ENCODE results near the gene ZNF816. TPM values are rescaled to one million over a fixed set of nuclear protein-coding genes. Genes with fewer than 3 reads are reported as not detected.
"Not testable (repeated sequence)": the region's sequence is repeated elsewhere in the genome, so short reads cannot be mapped to it uniquely, and the experiment has no call there.

Gene ZNF816
- total RNA-seq, 1 donor from 2014 or later: 4.7 TPM

- ATAC-seq (ENCODE audit: poor library complexity) (no peak), DNase-seq (no peak)
- intact Hi-C loops (cut with DNase I): no loop called here
Observed at GRCh38 chr19:52967772-52968171, 5.1 kb upstream of the ZNF816 start.

- DNase-seq (no peak), ATAC-seq (ENCODE audit: poor library complexity) (peak; percentile 54)
- intact Hi-C loops (cut with DNase I): no loop called here
Observed at GRCh38 chr19:52963247-52963618, 552 bp upstream of the ZNF816 start.

- DNase-seq: no peak
- intact Hi-C loops (cut with DNase I): no loop called here
- no peak for ATAC-seq (ENCODE audit: poor library complexity)
Observed at GRCh38 chr19:52961981-52962380, 700 bp downstream of the ZNF816 start.

GRCh38 chr19:52959613-52960295, 2.9 kb downstream of the ZNF816 start:
- DNase-seq (no peak), ATAC-seq (ENCODE audit: poor library complexity) (no peak)
- intact Hi-C loops (cut with DNase I): no loop called here

- DNase-seq: no peak
- intact Hi-C loops (cut with DNase I): no loop called here
- no peak for ATAC-seq (ENCODE audit: poor library complexity)
Observed at GRCh38 chr19:52957591-52957990, 5.1 kb downstream of the ZNF816 start.

GRCh38 chr19:52956917-52957316, 5.8 kb downstream of the ZNF816 start:
- DNase-seq: no peak
- ATAC-seq (ENCODE audit: poor library complexity): no peak

GRCh38 chr19:52949422-52949821, 13.3 kb downstream of the ZNF816 start:
- intact Hi-C loops (cut with DNase I): no loop called here
- DNase-seq: no peak
- ATAC-seq (ENCODE audit: poor library complexity): no peak

More at GRCh38 chr19:52956917-52957316, 5.8 kb downstream of the ZNF816 start:
- intact Hi-C loops (cut with DNase I): no loop called here

GRCh38 chr19:52948025-52948770, 14.5 kb downstream of the ZNF816 start:
- DNase-seq: no peak
- intact Hi-C loops (cut with DNase I): no loop called here
- no peak for ATAC-seq (ENCODE audit: poor library complexity)

GRCh38 chr19:52946322-52947310, 16.1 kb downstream of the ZNF816 start:
- DNase-seq (peak; percentile 75), ATAC-seq (ENCODE audit: poor library complexity) (peak; percentile 73)
- intact Hi-C loops (cut with DNase I): no loop called here

GRCh38 chr19:52945652-52946321, 16.9 kb downstream of the ZNF816 start:
- ATAC-seq (ENCODE audit: poor library complexity) (no peak), DNase-seq (no peak)
- intact Hi-C loops (cut with DNase I): no loop called here

GRCh38 chr19:52944703-52945493, 17.8 kb downstream of the ZNF816 start:
- DNase-seq; ATAC-seq (ENCODE audit: poor library complexity); intact Hi-C loops (cut with DNase I): not testable (repeated sequence)

- DNase-seq (no peak), ATAC-seq (ENCODE audit: poor library complexity) (no peak)
- intact Hi-C loops (cut with DNase I): no loop called here
Observed at GRCh38 chr19:52943884-52944643, 18.6 kb downstream of the ZNF816 start.

GRCh38 chr19:52943134-52943883, 19.4 kb downstream of the ZNF816 start:
- no peak for ATAC-seq (ENCODE audit: poor library complexity)
- intact Hi-C loops (cut with DNase I): no loop called here
- no peak for DNase-seq

GRCh38 chr19:52942386-52943133, 20.1 kb downstream of the ZNF816 start:
- DNase-seq (peak; percentile 96), ATAC-seq (ENCODE audit: poor library complexity) (peak; percentile 99)
- intact Hi-C loops (cut with DNase I): no loop called here

- ATAC-seq (ENCODE audit: poor library complexity) (peak; percentile 50), DNase-seq (peak; percentile 61)
- intact Hi-C loops (cut with DNase I): no loop called here
Observed at GRCh38 chr19:52941941-52942385, 20.7 kb downstream of the ZNF816 start.

- intact Hi-C loops (cut with DNase I); ATAC-seq (ENCODE audit: poor library complexity); DNase-seq: not testable (repeated sequence)
Observed at GRCh38 chr19:52941523-52941922, 21.2 kb downstream of the ZNF816 start.
